GM19043 (cell line): ENCODE measurements around the gene HAGH.
"Not testable (repeated sequence)": the region's sequence is repeated elsewhere in the genome, so short reads cannot be mapped to it uniquely, and the experiment has no call there.

Source experiments
- ATAC-seq: cut with Tn5 transposase; IDR thresholded peaks from one replicate; pipeline ENCODE4 v1.9.1; 2021; ENCODE audit warnings: low read depth; ENCODE audit not compliant: unreplicated experiment

HAGH gene

DNA sequence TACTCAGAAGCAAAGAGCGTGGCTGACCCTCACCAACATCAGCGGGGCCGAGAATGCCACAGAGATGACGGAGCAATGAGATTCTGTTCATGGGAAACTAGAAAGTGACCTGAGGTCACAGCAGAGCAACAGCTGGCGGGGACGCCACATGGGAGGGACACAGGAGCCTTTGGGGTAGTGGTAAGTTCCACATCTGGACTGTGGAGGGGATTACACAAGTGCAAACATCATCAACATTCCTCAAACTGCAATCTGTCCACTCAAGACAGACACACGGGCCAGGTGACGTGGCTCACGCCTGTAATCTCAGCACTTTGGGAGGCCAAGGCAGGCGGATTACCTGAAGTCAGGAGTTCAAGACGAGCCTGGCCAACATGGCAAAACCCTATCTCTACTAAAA is 11.2 kb downstream of the HAGH start:
- no peak for ATAC-seq

- no peak for ATAC-seq
Measured at GRCh38 chr16:1812732-1813163, 13.9 kb downstream of the HAGH start.

GRCh38 chr16:1810536-1810935 is 16.1 kb downstream of the HAGH start:
- no peak for ATAC-seq

DNA sequence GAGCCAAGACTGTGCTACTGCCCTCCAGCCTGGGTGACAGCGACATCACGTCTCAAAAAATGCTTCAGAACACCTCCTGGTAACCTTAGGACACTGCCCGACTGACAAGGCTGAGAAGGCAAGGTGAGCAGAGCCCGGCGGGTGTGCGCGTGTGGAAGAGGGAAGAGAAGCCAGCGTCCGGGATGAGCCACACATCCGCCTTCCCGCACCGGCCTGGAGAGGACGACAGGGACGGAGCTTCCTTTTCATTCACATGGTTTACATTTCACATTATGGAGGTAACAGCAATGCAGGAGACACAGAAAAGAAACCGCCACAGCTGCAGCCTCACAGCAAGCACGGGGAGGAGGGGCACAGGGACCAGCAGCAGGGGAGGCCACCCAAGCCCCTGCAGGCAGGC is 16.5 kb downstream of the HAGH start:
- no peak for ATAC-seq

DNA sequence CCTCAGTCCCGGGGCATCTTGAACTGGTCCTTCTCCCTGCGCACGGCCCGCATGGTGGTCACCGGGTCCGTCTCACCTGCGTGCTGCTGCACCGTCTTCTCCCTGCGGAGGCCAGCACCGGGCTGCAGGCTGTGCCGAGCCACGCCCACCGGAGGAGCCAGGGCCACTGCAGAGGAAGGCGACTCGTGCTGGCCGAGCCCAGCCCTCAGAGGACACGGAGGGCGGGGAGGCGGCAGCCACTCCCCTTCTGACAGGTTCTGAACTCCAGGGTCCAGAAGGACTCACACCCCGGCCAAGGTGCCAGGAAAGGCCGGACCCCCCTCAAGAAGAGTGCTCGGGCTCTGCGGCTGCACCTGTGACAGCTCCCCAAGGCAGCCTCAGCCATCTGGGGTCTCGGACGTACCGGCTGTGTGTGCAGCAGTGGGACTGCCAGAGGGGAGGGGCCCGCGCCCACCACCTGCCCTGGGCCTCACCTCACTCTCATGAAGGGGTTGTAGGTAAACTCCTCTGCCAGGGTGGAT is 17.3 kb downstream of the HAGH start:
- no peak for ATAC-seq

GRCh38 chr16:1808691-1809090 is 17.9 kb downstream of the HAGH start:
- no peak for ATAC-seq

DNA sequence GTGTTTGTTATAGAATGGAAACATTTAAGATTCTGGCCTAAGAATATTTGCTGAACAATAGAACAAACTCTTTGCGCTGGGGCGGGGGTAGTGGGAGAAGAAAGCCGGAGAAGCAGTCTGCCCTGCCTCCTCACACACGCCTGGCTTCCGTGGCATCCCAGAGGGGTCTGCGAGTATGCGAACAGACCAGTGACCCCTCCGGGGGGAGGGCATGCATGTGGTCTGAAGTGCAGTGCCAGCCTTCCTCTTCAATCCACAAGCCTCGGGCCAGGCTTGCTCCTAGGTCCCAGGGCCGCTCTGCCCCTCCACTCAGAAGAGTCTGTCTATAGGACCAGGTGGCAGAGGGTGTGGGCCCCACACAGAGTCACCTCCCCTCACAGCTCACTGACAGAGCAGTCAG is 19.0 kb downstream of the HAGH start:
- no peak for ATAC-seq

- ATAC-seq = no peak
Measured at GRCh38 chr16:1800701-1801100, 25.9 kb downstream of the HAGH start.

- ATAC-seq = not testable (repeated sequence)
Measured at GRCh38 chr16:1799263-1799662, 27.4 kb downstream of the HAGH start.

GRCh38 chr16:1794908-1795666 is 31.5 kb downstream of the HAGH start:
- no peak for ATAC-seq

- ATAC-seq = no peak
Measured at GRCh38 chr16:1794221-1794871, 32.3 kb downstream of the HAGH start.

DNA sequence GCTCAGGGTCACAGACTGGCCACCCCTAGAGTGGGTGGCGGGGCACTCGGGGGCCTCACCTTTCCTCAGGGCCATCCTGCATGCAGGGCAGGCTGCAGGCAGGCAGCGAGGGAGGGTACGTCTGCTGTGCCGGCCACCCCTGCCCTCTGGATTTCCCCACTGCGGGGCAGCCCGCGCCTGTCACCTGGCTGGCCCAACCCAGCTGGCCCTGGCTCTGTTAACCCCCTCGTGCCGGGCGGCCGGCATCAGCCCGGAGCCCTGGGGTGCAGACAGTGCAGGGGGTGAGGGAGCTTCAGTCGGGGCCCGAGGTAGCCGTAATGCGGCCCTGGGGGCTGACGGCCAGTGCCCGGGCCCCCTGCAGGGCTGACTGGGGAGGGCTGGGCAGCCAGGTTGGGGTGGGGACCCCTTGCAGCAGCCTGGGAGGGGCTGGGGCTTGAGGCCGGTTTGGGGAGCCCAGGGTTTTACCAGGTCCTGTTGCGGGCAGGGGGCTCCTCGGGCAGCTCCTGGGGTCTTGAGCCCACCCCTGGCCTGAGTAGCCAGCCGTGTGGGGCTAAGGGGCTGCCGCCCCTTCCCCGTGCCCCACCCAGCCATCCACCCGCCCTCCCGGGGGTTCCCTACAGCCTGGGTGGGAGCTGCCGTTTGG is 32.9 kb downstream of the HAGH start, which contains the start of gene IGFALS:
Gene IGFALS (minus strand): TSS at position 128 of the 643 bp plus-strand sequence. CDS start 53 bp downstream, at position 75.
- no peak for ATAC-seq

DNA sequence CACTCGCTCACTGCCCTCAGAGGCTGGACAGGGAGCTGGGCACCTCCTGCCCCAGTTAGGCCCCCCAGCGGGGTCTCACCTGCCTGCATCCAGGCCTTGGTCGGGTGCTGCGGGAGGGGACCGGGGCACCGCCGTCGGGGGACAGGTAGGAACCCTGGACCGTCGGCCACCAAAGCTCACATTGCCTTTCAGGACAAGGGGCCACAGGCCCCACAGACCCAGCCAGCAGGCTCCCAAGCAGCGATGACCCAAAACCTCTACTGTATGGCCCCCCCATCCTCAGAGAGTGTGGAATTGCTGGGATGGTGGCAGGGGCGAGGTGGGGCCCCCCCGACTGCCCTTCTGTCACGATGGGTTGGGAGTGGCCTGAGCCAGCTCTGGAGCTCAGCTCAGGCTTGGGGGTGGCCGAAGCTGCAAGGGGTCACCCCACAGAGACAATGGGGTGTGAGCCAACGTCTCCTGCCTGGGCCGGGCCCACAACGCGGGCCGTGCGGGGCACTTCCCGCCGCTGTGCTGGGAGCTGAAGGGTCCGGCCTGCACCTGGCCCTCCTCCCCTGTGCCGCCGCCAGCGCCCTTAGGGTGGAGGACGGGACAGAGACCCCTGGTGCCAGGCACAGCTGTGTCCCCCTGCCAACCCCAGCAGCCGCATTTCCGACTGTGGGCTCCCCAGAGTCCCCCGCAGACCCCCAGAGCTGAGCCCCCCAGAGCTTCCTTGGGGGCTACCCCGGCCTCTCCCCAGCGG is 33.6 kb downstream of the HAGH start:
- ATAC-seq = no peak

DNA sequence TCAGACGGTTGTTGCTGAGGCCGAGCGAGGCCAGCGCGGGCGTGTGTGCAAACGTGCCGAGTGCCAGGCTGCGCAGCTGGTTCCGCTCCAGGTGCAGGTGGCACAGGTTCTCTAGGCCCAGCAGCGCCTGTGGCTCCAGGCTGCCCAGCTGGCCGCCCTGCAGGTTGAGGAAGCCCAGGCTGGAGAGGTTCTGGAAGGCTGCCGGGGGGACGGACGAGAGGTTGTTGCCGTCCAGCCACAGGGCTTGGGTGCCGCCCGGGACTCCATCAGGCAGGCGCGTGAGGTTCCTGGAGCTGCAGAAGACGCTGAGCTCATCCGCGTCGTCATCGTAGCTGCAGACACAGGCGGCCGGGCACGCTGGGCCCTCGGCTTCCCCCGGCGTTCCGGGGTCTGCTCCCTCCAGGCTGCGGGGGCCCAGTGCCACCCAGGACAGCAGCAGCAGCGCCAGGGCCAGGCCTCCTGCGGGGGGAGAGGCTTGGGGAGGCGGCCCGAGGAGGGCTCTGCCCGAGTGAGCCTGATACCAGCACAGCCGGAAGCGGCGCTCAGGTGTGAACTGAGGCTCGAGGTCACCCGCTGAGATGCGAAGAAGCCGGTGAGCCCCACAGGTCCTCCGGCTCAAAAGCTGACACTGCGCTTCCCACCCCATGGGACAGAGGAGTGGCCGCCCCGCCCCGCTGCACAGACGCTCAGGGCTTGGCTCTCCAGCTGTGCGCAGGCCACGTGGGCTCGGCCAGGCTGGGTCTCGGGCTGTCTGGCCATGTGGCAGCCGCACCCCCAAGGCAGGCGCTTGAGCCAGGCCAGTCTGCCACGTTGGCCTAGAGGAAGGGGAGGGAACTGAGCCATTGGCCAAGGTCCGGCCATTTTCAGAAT is 34.4 kb downstream of the HAGH start:
- ATAC-seq = no peak

DNA sequence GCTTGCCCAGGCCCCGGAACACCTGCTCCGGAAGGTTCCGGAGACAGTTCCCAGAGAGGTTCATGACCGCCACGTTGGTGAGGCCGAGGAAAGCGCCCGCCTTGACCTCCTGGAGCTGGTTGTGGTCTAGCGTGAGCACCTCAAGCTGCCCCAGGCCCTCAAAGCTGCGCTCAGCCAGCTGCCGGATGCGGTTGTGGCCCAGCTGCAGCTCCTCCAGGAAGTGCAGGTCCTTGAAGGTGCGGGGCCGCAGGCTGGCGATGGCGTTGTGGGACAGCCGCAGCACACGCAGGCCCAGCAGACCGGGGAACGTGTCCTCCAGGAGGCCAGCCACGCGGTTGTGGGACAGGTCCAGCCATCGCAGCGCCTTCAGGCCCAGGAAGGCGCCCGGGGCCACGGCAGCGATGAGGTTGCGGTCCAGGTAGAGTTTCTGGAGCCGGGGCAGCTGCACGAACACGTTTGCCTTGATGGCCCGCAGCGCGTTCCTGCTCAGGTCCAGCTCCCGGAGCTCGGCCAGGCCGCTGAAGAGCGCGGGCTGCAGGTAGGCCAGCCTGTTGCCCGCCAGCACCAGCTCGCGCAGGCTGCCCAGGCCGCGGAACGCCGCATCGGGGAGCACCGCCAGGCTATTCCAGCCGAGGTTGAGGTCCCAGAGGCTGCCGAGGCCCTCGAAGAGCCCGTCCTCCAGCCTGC is 35.2 kb downstream of the HAGH start:
- ATAC-seq = no peak

DNA sequence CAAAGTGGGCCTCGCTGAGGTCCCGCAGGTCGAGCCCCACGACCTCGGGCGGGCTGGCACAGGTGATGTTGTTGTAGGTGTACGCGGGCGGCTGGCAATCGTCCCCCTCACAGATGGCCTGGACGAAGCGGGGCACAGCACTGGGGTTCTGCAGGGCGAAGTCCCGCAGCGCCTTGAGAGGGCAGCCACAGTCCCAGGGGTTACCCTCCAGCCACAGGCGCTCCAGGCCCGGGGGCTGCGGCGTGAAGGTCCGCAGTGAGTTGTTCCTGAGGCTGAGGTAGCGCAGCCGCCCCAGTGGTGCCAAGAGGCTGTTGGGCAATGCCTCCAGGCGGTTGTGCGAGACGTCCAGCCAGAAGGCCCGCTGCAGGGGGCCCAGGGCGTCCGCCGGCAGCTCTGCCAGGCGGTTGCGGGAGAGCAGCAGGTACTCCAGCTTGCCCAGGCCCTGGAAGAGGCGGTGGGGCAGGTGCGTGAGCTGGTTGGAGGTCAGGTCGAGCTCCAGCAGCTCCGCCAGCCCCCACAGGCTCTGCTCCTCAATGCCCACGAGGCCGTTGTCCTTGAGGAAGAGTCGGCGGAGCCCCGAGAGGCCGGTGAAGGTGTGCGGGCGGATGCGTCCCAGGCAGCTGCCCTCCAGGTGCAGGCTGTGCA is 35.9 kb downstream of the HAGH start:
- ATAC-seq = no peak

DNA sequence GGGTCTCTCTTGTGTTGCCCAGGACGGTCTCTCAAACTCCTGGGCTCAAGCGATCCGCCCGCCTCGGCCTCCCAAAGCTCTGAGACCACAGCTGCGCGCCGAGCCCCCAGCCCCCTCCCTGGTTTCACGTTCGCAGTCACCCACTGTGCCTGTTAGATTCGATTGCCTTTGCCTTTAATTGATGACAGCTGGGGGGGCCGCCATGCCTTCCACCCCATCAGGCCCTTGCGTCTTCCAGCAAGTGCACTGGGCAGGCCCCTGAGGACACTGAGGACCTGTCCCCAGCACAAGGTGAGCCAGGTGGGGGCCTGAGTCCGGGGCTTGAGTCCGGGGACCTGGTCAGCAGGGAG is 36.4 kb downstream of the HAGH start:
- ATAC-seq = no peak

DNA sequence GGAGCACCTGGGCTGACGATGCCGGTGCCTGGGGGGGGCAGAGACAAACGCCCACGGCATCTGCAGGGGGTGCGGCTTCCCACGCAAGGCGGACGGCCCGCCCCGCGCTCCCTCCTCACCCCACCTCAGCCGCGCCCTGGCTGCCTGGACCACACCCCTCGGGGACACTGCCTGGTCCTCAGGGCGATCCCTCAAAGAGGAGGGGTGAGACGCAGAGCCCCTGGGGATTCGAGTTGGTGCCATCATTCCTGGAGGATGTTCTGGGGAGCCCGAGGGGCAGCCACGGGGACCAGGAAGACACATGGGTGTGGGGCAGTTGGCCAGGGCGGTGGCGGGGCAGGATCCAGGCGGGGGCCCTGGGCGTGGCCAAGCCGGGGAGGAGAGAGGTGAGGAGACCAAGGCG is 37.0 kb downstream of the HAGH start:
- no peak for ATAC-seq

DNA sequence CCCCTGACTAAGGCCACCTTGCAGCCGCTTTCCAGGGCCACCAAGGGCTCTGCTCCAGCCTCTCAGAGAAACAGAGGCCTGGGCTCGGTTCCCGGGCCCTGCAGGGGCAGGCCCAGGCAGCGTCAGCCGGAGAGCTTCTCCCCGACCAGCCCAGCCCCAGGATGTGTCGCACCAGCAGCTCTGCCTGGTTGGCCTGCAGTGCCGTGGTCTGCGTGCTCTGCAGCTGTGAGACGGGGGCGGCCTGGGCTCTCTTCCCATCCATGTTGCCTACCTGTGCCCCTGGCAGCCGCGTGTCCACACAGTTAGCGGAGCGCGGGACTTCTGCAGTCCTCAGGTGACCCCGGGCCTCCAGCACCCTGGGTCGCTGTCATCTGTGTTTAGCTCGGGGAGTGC is 37.9 kb downstream of the HAGH start:
- ATAC-seq = no peak
